Peyer's patch (tissue), 4 donors: ENCODE data around the gene NLRP13.

ENCODE experiments used
- CTCF ChIP-seq, 6 experiments: fragments of 450-650 bp in 4 of 6; fragments of 200-600 bp in 2 of 6; sonication (generic) in 1 of 6; IDR thresholded peaks; one replicate each; pipeline ENCODE4 v1.5.1; 2017 to 2019; ENCODE audit warnings: antibody characterized with exemption in 6 of 6, mild to moderate bottlenecking in 3 of 6, moderate library complexity in 1 of 6
- POLR2A ChIP-seq, 2 donors: fragments of 450-650 bp; IDR thresholded peaks; one replicate each; pipeline ENCODE4 v1.5.1; 2017; ENCODE audit warnings: antibody characterized with exemption in 2 of 2, mild to moderate bottlenecking in 2 of 2, moderate library complexity in 2 of 2

GRCh38 chr19:55867101-55867500 lies 65.0 kb downstream of the NLRP13 start:
- no peak for TF ChIP-seq POLR2A (IDR thresholded peaks at IDR 0.05)
- TF ChIP-seq CTCF (IDR thresholded peaks at IDR 0.05), result no peak
